GM21528 (cell line): ENCODE measurements around the gene SLC26A11.

ENCODE experiments used
- ATAC-seq: cut with Tn5 transposase; IDR thresholded peaks from one replicate; pipeline ENCODE4 v1.9.1; 2021; ENCODE audit warnings: mild to moderate bottlenecking, moderate library complexity; ENCODE audit not compliant: unreplicated experiment, low FRiP score

SLC26A11 gene

GRCh38 chr17:80220054-80220735 lies at the start of gene SLC26A11, which contains the start of gene SGSH:
SLC26A11 (plus strand) TSS chr17:80220427; CDS start chr17:80221561, 1,134 bp downstream.
SGSH (minus strand) TSS chr17:80220333; CDS start chr17:80220313, 20 bp downstream.
- ATAC-seq = peak; percentile 36

DNA sequence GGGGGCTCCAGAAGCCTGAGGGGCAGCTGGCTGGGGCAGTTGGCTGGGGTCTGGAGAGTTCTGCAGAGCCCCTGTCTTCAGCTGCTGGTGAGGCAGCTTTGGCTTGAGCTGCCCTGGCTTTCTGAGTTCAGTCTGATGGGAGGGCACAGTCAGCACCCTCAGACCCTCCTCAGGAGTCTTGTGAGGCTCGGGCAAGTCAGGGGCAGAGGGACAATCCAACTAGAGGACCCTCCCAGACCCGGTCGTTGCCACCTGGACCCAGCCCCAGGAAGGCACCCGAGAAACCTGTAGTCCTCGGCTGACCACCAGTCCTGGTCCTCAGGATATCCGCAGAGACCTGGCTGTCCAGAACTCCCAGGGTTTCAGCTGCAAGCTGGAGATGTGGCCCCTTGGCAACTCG lies 48.5 kb upstream of the SLC26A11 start:
- ATAC-seq = no peak

- no peak for ATAC-seq
Measured at GRCh38 chr17:80173126-80173525, 47.1 kb upstream of the SLC26A11 start.

GRCh38 chr17:80173916-80174315 lies 46.3 kb upstream of the SLC26A11 start:
- ATAC-seq = no peak

GRCh38 chr17:80176757-80177156 lies 43.5 kb upstream of the SLC26A11 start:
- no peak for ATAC-seq

DNA sequence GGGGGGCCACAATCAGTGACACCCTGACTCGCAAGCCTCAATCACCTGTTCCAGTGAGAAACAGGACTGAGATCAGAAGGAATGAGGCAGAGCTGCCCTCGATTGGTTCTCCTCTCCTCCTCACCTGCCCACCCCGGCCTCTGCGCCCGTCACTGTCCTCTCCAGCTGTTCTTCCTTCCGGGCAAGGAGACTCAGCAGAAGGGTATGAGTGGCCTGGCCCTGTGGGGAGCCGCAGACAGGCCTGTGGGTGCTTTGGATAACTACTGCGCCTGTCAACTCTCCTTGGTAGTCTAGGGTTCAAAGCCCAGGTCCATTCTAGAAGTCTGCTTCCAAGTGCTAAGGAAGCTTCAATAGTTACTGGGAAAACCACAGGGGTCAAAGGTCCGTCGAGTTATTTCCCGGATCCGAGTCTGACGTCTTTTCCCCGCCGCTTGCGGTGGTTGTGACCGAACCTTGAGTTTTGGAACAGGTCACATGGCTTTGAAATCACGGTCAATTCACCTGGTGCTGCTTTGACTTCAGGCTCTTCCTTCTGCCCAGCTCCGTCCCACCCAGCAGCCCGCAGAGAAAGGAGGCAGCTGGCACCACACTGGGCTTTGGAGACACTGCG lies 42.1 kb upstream of the SLC26A11 start:
- no peak for ATAC-seq

DNA sequence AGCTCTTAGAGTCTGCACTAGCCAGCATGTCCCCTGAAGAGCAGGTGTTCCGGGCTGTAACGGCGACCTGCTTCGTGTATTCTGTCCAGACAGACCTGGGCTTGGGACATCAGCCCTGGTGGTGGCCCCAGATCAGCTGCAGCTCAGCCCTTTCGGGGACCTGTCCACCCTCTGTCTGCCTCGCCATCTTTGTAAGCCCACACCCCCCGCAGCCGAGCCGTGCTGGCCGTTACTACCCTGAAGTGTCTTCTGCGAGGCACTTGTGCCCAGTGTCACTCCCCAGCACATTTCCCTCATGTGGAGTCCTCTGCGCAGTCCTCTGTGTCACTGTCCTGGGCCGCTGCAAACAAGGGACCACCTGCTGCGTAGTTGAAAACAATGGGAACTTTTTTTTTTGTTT lies 40.0 kb upstream of the SLC26A11 start:
- ATAC-seq = no peak

- no peak for ATAC-seq
Measured at GRCh38 chr17:80181431-80181830, 38.8 kb upstream of the SLC26A11 start.

- no peak for ATAC-seq
Measured at GRCh38 chr17:80182118-80182844, 37.9 kb upstream of the SLC26A11 start.

- ATAC-seq = no peak
Measured at GRCh38 chr17:80182845-80183223, 37.4 kb upstream of the SLC26A11 start.

DNA sequence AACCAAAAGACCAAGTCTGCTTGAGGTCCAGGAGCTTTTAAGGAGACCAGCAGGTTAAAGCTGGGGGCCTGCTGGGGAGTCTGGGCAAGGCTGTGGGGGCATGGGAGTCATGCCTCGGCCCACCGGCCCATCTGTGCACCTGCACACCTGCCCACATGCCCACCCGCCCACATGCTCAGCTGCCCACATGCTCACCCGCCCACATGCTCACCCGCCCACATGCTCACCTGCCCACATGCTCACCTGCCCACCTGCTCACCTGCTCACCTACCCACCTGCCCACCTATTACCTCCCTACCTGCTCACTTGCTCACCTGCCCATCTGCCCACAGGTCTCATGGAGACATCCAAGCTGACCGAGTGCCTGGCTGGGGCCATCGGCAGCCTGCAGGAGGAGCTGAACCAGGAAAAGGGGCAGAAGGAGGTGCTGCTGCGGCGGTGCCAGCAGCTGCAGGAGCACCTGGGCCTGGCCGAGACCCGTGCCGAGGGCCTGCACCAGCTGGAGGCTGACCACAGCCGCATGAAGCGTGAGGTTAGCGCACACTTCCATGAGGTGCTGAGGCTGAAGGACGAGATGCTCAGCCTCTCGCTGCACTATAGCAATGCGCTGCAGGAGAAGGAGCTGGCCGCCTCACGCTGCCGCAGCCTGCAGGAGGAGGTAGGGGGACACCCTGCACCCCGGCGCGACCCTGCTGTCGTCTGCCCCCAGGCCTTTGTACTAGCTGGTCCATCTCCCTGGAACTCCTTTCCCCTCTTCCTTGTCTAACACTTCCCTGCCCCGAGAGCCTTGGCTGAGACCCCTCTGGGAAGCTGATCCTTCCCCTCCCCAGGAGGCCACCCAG lies 36.4 kb upstream of the SLC26A11 start:
- no peak for ATAC-seq

DNA sequence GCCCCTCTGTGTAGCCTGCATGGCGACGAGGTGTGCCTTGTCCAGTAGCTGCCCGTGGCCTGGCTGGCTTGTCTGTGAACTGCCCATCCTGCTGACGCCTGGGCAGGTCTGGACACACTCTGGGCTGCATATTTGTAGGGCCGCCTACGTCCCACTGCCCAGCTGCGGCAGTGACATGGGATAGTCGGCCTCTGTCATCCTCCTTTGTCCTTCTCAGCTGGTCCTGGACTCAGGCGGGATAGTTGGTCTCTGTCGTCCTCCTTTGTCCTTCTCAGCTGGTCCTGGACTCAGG lies 35.9 kb upstream of the SLC26A11 start:
- no peak for ATAC-seq

- no peak for ATAC-seq
Measured at GRCh38 chr17:80185968-80186367, 34.3 kb upstream of the SLC26A11 start.

- no peak for ATAC-seq
Measured at GRCh38 chr17:80187090-80187489, 33.1 kb upstream of the SLC26A11 start.

DNA sequence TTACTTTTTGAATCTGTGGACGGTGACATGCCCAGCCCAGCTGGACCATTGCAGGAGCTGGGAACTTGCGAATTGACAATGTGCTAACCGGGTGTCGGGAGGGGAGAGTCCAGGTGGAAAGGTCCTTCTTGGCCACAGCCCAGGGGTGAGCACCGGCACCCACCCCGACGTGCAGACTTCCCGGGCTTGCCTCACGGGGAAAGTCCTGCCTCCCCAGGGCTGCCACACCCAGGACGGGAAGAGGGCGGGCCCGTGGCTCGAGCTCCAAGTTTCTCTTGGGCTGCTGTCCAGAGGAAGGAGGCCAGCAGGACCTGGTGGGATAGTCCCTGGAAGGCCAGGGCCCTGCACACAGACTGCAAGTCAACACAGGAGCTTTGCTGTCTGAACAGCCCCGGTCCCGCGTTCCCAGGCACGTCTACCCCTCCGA lies 32.7 kb upstream of the SLC26A11 start:
- ATAC-seq = no peak

DNA sequence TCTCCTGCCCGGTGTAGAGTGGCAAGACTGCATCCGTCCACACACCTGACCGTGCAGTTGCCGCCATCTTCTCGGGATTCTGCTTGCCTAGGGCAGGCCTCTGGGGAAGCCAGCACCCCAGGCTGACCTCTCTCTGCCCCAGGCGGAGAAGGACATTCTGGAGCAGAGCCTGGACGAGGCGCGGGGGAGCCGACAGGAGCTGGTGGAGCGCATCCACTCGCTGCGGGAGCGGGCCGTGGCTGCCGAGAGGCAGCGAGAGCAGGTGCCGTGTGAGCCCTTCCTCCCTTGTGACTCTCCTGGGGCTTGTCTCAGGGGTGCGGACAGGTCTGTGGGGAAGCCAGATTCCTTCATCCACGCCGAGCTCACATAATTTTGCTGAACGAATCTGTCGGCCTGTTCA lies 30.6 kb upstream of the SLC26A11 start:
- ATAC-seq = no peak

GRCh38 chr17:80190716-80191115 lies 29.5 kb upstream of the SLC26A11 start:
- ATAC-seq = no peak

- no peak for ATAC-seq
Measured at GRCh38 chr17:80191192-80191591, 29.0 kb upstream of the SLC26A11 start.

DNA sequence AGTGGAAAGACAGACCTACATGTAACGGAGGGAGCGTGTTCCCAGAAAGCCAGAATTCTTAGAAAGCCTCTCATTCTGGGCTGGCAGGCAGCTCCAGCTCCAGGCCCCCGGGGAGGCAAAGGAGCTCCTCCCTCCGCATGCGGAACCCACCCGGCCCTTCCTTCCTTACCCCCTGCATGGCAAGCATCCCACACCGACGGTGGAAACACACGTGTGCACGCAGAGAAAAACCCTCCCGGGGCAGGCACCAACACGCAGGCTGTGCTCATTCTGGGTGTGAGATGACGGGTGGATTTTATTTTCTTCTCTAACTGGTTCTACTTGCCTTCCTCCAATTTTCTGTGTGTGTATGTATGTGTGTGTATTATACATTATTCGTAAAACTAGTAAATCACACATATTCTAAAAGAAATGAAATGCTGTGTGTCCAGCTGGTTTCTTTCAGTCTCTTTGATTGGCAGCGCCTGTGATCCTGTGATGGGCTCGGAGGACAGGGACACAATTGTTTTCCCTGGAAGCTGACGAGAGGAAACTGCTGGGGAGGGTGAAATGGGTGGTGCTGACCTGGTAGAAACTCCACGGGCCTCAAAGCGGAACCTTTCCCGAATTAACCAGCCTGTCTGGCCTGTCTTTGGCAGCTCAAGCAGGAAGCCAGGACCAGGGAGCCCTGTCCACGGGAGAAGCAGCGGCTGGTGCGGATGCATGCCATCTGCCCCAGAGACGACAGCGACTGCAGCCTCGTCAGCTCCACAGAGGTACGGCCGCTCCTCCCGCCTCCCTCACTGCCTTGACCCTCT lies 28.2 kb upstream of the SLC26A11 start:
- ATAC-seq = no peak

GRCh38 chr17:80195141-80195540 lies 25.1 kb upstream of the SLC26A11 start:
- ATAC-seq = no peak
